GM10248 (cell line): ENCODE results near the gene GPATCH8.

Experiments used
- CTCF ChIA-PET: fragments of 300-600 bp; sonication (Branson Sonifier 250); formaldehyde crosslinking; extraction: SDS; loops from one replicate; lab custom pipeline; 2021; ENCODE audit warnings: antibody characterized with exemption; lab: Yijun Ruan, JAX
- POLR2A ChIA-PET: fragments of 350-650 bp; sonication (Branson Sonifier 250); formaldehyde crosslinking; extraction: SDS; loops from one replicate; lab custom pipeline; 2020; ENCODE audit warnings: antibody characterized with exemption; lab: Yijun Ruan, JAX
- DNase-seq: peaks from one replicate; pipeline ENCODE4 v3.0.0; 2012; ENCODE audit errors: extremely low spot score
- CTCF ChIP-seq: IDR thresholded peaks from 2 replicates; pipeline ENCODE4 v1.5.1; 2012; ENCODE audit warnings: mild to moderate bottlenecking, low read depth; ENCODE audit errors: extremely low read depth, missing control alignments, control extremely low read depth

Gene GPATCH8

GRCh38 chr17:44546671-44547606 lies 43.7 kb upstream of the GPATCH8 start:
- no peak for DNase-seq

GRCh38 chr17:44543905-44544523 lies 40.8 kb upstream of the GPATCH8 start:
- ChIA-PET CTCF (interaction anchor here (1.1 to 2.3 kb wide), 4 partner anchors 11 to 199 kb away, joined by 3 to 10 read pairs (median 6); partner anchors contain the start of genes FAM171A2 and GRN), POLR2A (interaction anchor here (0.6 kb wide), 1 partner anchor 614 kb away, joined by 3 read pairs; no protein-coding TSS in a partner anchor)
- no peak for DNase-seq
- TF ChIP-seq CTCF, result no peak

More at GRCh38 chr17:44546671-44547606, 43.7 kb upstream of the GPATCH8 start:
- no peak for TF ChIP-seq CTCF
- POLR2A ChIA-PET, result no interaction called here
- CTCF ChIA-PET, result interaction anchor here (0.6 to 3.3 kb wide), 8 partner anchors 9 to 318 kb away, joined by 3 to 14 read pairs (median 3); partner anchors contain the start of gene FZD2

- TF ChIP-seq CTCF, result no peak
- ChIA-PET CTCF (interaction anchor here (1.1 to 2.3 kb wide), 4 partner anchors 10 to 198 kb away, joined by 3 to 10 read pairs (median 6); partner anchors contain the start of genes FAM171A2 and GRN), POLR2A (interaction anchor here (0.6 kb wide), 1 partner anchor 615 kb away, joined by 3 read pairs; no protein-coding TSS in a partner anchor)
- DNase-seq, result no peak
Measured at GRCh38 chr17:44543213-44543904, 40.2 kb upstream of the GPATCH8 start.

GRCh38 chr17:44541884-44542581 lies 38.8 kb upstream of the GPATCH8 start:
- TF ChIP-seq CTCF, result no peak
- CTCF ChIA-PET, result interaction anchor here (1.1 to 1.5 kb wide), 2 partner anchors 10 to 43 kb away, joined by 3 read pairs; no protein-coding TSS in a partner anchor
- no peak for DNase-seq
- POLR2A ChIA-PET, result no interaction called here

GRCh38 chr17:44540246-44541084 lies 37.3 kb upstream of the GPATCH8 start:
- TF ChIP-seq CTCF, result no peak
- POLR2A ChIA-PET, result no interaction called here
- DNase-seq, result no peak
- CTCF ChIA-PET, result interaction anchor here (1.1 kb wide), 1 partner anchor 9 kb away, joined by 3 read pairs; no protein-coding TSS in a partner anchor
